ENCODE measurements around the gene DRD5. TPM values are rescaled to one million over a fixed set of nuclear protein-coding genes. Genes with fewer than 3 reads are reported as not detected.

The DRD5 gene
- total RNA-seq, 2 donors from 2014 or later = 0.11 TPM; not detected in 1

DNA sequence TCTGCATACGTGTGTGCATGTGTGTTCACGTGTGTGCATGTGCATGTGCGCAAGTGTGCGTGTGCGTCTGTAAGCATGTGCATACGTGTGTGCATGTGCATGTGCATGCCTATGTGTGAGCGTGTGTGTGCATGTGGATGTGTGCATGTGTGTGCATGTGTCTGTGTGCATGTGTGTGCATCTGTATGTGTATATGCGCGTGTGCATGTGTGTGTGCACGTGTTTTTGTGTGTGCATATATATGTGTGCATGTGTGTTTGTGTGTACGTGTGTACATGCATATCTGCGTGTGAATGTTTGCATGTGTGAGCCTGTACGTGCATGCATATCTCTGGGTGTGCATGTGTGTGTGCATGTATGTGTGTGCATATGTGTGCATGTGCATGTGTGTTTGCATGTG lies 35.7 kb upstream of the DRD5 start:
- Histone ChIP-seq H3K4me1 (ENCODE audit: control insufficient read depth, insufficient read depth, low read length) (no peaks in the 10 kb centered on the region), H3K9me3 (ENCODE audit: control insufficient read depth, low read length) (no peaks in the 10 kb centered on the region), H3K27ac (ENCODE audit: low read depth, low read length) (no peak overlapping the region), H3K27me3 (ENCODE audit: control insufficient read depth, insufficient read depth, low read length, poor library complexity, severe bottlenecking) (no peaks in the 10 kb centered on the region), H3K4me3 (ENCODE audit: low read length) (no peak overlapping the region), H3K36me3 (ENCODE audit: control insufficient read depth, insufficient read depth, low read length) (no peaks in the 10 kb centered on the region), H3K9ac (ENCODE audit: extremely low read depth, low read length, poor library complexity, severe bottlenecking) (no peak overlapping the region)
- Mint-ChIP-seq H3K4me1 (no peaks in the 10 kb centered on the region), H3K9me3 (no peaks in the 10 kb centered on the region), H3K27ac (no peak overlapping the region), H3K4me3 (no peak overlapping the region), H3K36me3 (ENCODE audit: low read depth) (no peaks in the 10 kb centered on the region), H3K27me3 (ENCODE audit: insufficient read depth) (peaks cover 8% of the 10 kb centered on the region)
- 89 to 93% methylated on average over 8 to 13 of the region's 13 CpGs for WGBS, 2 experiments (ENCODE audit: insufficient coverage in 1 of 2, insufficient read length in 1 of 2)
- DNase-seq = no peak
- TF ChIP-seq, protein P1, sequence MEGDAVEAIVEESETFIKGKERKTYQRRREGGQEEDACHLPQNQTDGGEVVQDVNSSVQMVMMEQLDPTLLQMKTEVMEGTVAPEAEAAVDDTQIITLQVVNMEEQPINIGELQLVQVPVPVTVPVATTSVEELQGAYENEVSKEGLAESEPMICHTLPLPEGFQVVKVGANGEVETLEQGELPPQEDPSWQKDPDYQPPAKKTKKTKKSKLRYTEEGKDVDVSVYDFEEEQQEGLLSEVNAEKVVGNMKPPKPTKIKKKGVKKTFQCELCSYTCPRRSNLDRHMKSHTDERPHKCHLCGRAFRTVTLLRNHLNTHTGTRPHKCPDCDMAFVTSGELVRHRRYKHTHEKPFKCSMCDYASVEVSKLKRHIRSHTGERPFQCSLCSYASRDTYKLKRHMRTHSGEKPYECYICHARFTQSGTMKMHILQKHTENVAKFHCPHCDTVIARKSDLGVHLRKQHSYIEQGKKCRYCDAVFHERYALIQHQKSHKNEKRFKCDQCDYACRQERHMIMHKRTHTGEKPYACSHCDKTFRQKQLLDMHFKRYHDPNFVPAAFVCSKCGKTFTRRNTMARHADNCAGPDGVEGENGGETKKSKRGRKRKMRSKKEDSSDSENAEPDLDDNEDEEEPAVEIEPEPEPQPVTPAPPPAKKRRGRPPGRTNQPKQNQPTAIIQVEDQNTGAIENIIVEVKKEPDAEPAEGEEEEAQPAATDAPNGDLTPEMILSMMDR (conservative IDR thresholded peaks at IDR 0.05) = no peak

DNA sequence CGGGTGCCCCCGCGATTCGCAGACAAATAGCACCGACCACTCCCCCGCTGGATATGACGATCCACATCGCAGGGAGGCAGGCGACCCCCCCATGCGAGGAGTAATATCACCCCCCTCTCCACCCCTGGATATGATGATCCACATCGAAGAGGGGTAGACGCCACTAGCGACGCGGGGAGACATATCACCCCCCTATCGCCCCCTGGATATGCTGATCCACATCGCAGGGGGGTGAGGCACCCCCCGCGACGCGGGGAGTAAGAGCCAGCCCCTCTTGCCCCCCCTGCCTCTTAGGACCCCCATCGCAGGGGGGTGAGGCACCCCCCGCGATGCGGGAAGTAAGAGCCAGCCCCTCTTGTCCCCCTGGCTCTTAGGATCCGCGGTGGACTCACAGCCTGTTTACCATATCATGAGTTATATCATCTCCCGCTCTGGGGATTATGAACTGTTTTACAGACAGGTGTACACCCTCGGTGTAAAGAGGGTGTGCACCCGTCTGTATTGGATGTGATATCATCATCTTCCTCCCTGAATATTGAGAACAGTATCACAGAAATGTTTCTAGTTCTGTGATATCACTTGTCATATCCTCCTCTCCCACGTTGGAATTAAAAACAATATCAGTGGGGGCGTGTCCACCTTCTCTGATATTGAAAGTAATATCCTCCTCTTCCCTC lies 22.7 kb upstream of the DRD5 start:
- no peaks in the 10 kb centered on the region for H3K4me1 Mint-ChIP-seq
- WGBS, 2 experiments (ENCODE audit: insufficient coverage in 1 of 2, insufficient read length in 1 of 2) = 65 to 74% methylated on average over 7 to 31 of the region's 32 CpGs
- Histone ChIP-seq H3K4me1 (ENCODE audit: control insufficient read depth, insufficient read depth, low read length) (no peaks in the 10 kb centered on the region), H3K27me3 (ENCODE audit: control insufficient read depth, insufficient read depth, low read length, poor library complexity, severe bottlenecking) (peaks cover 21% of the 10 kb centered on the region), H3K36me3 (ENCODE audit: control insufficient read depth, insufficient read depth, low read length) (no peaks in the 10 kb centered on the region), H3K9me3 (ENCODE audit: control insufficient read depth, low read length) (no peaks in the 10 kb centered on the region), H3K27ac (ENCODE audit: low read depth, low read length) (no peak overlapping the region), H3K9ac (ENCODE audit: extremely low read depth, low read length, poor library complexity, severe bottlenecking) (no peak overlapping the region), H3K4me3 (ENCODE audit: low read length) (no peak overlapping the region)
- no peaks in the 10 kb centered on the region for H3K9me3 Mint-ChIP-seq
- no peak for DNase-seq
- no peaks in the 10 kb centered on the region for H3K36me3 Mint-ChIP-seq (ENCODE audit: low read depth)
- TF ChIP-seq, protein P1 (conservative IDR thresholded peaks at IDR 0.05) = no peak
- no peak overlapping the region for H3K27ac Mint-ChIP-seq
- H3K4me3 Mint-ChIP-seq = no peak overlapping the region
- peaks cover 18% of the 10 kb centered on the region for H3K27me3 Mint-ChIP-seq (ENCODE audit: insufficient read depth)

DNA sequence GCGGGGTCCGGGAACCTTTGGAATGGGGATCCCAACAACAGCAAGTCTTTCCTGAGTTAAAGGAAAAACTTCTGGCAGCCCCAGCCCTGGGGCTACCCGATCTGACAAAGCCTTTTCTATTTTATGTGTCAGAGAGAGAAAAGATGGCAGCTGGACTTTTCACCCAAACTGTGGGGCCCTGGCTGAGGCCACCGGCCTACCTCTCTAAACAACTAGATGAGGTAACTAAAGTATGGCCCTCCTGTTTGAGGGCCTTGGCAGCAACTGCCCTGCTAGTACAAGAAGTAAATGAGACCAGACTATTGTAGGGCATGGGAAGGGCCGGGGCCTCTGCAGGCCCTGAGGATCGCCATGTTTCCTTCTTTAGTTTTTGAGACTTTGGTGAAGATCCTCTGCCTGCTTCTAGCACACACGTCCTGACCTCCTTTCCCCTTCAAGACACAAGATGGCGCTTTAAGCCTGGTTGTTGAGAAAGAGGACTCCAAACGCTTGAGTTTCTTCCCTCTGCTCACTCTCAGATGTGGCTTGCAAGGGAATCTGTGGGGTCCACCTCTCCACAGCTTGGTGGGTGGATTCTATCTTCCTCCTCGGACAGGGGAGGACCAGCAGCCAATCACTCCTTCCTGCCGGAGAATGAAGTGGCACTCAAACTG lies 18.5 kb upstream of the DRD5 start:
- peaks cover 22% of the 10 kb centered on the region for H3K27me3 Mint-ChIP-seq (ENCODE audit: insufficient read depth)
- no peak overlapping the region for H3K4me3 Mint-ChIP-seq
- Histone ChIP-seq H3K4me1 (ENCODE audit: control insufficient read depth, insufficient read depth, low read length) (no peaks in the 10 kb centered on the region), H3K36me3 (ENCODE audit: control insufficient read depth, insufficient read depth, low read length) (no peaks in the 10 kb centered on the region), H3K4me3 (ENCODE audit: low read length) (no peak overlapping the region), H3K27me3 (ENCODE audit: control insufficient read depth, insufficient read depth, low read length, poor library complexity, severe bottlenecking) (peaks cover 16% of the 10 kb centered on the region), H3K9ac (ENCODE audit: extremely low read depth, low read length, poor library complexity, severe bottlenecking) (no peak overlapping the region), H3K27ac (ENCODE audit: low read depth, low read length) (no peak overlapping the region), H3K9me3 (ENCODE audit: control insufficient read depth, low read length) (no peaks in the 10 kb centered on the region)
- no peak overlapping the region for H3K27ac Mint-ChIP-seq
- WGBS, 2 experiments (ENCODE audit: insufficient coverage in 1 of 2, insufficient read length in 1 of 2) = 47 to 56% methylated on average over 10 to 11 of the region's 11 CpGs
- TF ChIP-seq, protein P1 (conservative IDR thresholded peaks at IDR 0.05) = peak; percentile 82
- peak; percentile 87 for DNase-seq
- no peaks in the 10 kb centered on the region for H3K4me1 Mint-ChIP-seq
- H3K36me3 Mint-ChIP-seq (ENCODE audit: low read depth) = no peaks in the 10 kb centered on the region
- H3K9me3 Mint-ChIP-seq = no peaks in the 10 kb centered on the region
